Stimulated activated naive B cell treated with anti-CD40 and anti-IgM and Interleukin-4, amounts not matched to agents 10 μg/mL and 1 μg/mL and 100 μg/mL, for 72 hours (primary cell): Measurements from ENCODE around the gene TMEM259.
A peak's percentile ranks its signal among the peaks of the same experiment; 100 is the strongest.
"Not testable (repeated sequence)": the region's sequence is repeated elsewhere in the genome, so short reads cannot be mapped to it uniquely, and the experiment has no call there.

Experiments
- ATAC-seq, 2 donors: fragments of 150-1000 bp; cut with Tn5 transposase; replicated peaks; 2 replicates each; pipeline ENCODE4 v1.10.0; 2021; ENCODE audit warnings: moderate library complexity in 1 of 2
- DNase-seq: peaks from one replicate; pipeline ENCODE4 v3.0.0; 2021
- H3K27ac Mint-ChIP-seq: one replicate; pipeline ENCODE4 v1.8.0; 2022; ENCODE audit warnings: mild to moderate bottlenecking, mixed read lengths
- H3K27me3 Mint-ChIP-seq, 2 donors: one replicate each; pipeline ENCODE4 v1.8.0; 2022; ENCODE audit warnings: mixed read lengths in 2 of 2
- H3K36me3 Mint-ChIP-seq, 2 donors: one replicate each; pipeline ENCODE4 v1.8.0; 2022; ENCODE audit warnings: mixed read lengths in 2 of 2, mild to moderate bottlenecking in 1 of 2
- H3K4me1 Mint-ChIP-seq, 2 donors: one replicate each; pipeline ENCODE4 v1.8.0; 2022; ENCODE audit warnings: mixed read lengths in 2 of 2, mild to moderate bottlenecking in 1 of 2
- H3K4me3 Mint-ChIP-seq, 2 donors: one replicate each; pipeline ENCODE4 v1.8.0; 2022; ENCODE audit warnings: mild to moderate bottlenecking in 2 of 2, mixed read lengths in 2 of 2, moderate library complexity in 1 of 2
- H3K9me3 Mint-ChIP-seq, 2 donors: one replicate each; pipeline ENCODE4 v1.8.0; 2022; ENCODE audit warnings: mixed read lengths in 2 of 2, mild to moderate bottlenecking in 1 of 2

The TMEM259 gene

DNA sequence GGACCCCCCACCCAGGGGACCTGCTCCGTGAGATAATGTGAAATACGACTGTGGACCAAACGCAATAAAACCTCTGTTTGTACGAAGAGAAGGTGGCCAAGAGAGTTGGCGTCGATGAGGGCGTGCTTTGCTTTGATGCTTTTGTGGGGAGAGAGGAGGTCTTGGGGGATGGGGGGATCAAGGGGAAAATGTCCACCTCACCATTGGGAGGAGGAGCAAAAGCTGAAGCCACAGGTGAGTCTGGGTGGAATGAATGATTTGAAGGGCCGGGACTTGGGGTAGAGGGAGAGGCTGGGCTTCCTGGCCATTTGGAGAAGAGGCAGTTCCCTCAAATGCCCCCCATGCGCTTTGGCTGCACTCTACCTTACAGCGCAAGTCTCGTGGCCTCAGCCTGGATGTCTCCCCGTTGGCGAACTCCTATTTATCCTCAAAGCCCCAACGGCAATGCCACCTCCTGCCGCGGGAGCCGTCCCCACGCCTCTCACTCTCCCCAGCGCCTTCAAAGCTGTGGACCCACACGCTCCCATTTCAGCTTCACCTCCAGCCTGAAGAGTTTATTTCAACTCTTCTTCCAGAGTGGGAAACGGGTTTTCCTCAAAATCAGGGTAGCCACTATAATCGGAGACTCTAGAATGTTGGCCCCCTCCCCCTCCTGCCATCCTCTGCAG is 18.2 kb upstream of the TMEM259 start:
- Mint-ChIP-seq H3K4me1 (peaks cover 40 to 70% of the 10 kb centered on the region in 2 donors), H3K9me3 (peaks cover 1 to 3% of the 10 kb centered on the region in 2 donors), H3K36me3 (peaks cover 43 to 52% of the 10 kb centered on the region in 2 donors), H3K4me3 (peak overlapping the region; percentile 84 to 98), H3K27me3 (no peaks in the 10 kb centered on the region), H3K27ac (peak overlapping the region; percentile 99)
- ATAC-seq (no peak), DNase-seq (no peak)

- DNase-seq, result peak; percentile 42
- Mint-ChIP-seq H3K9me3 (peaks cover 3 to 6% of the 10 kb centered on the region in 2 donors), H3K4me3 (peak overlapping the region; percentile 65 to 84), H3K36me3 (peaks cover 48 to 58% of the 10 kb centered on the region in 2 donors), H3K27me3 (no peaks in the 10 kb centered on the region), H3K27ac (peak overlapping the region; percentile 99), H3K4me1 (peaks cover 43 to 74% of the 10 kb centered on the region in 2 donors)
- peak; percentile 3 to 7 for ATAC-seq
Measured at GRCh38 chr19:1037621-1038064, 16.7 kb upstream of the TMEM259 start.

- H3K4me3 Mint-ChIP-seq, result no peak overlapping the region
- peaks cover 54 to 62% of the 10 kb centered on the region in 2 donors for H3K36me3 Mint-ChIP-seq
- H3K27ac Mint-ChIP-seq, result peak overlapping the region; percentile 44
- H3K27me3 Mint-ChIP-seq, result no peaks in the 10 kb centered on the region
- peaks cover 3 to 6% of the 10 kb centered on the region in 2 donors for H3K9me3 Mint-ChIP-seq
- no peak for ATAC-seq
- DNase-seq, result no peak
- peaks cover 44 to 70% of the 10 kb centered on the region in 2 donors for H3K4me1 Mint-ChIP-seq
Measured at GRCh38 chr19:1035998-1036621, 15.2 kb upstream of the TMEM259 start.

DNA sequence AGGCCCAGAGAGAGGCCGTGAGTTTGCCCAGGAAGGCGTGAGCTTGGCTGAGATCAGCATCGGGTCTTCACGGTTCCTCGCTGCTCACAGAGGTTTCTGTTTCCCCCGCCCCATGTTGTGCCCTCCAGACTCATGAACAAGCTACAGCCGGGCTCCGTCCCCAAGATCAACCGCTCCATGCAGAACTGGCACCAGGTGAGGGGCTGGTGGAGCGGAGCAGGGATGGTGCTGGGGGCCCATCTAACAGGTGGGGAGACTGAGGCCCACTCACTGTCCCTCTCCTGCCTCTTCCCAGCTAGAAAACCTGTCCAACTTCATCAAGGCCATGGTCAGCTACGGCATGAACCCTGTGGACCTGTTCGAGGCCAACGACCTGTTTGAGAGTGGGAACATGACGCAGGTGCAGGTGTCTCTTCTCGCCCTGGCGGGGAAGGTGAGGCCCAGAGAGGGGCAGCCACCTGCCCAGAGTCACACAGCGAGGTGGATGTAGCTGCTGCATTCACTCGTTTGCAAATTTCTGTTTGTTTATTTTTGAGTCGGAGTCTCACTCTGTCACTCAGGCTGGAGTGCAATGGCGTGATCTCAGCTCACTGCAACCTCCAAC is 11.4 kb upstream of the TMEM259 start:
- H3K4me3 Mint-ChIP-seq, result no peak overlapping the region
- peaks cover 2 to 6% of the 10 kb centered on the region in 2 donors for H3K9me3 Mint-ChIP-seq
- peaks cover 32 to 55% of the 10 kb centered on the region in 2 donors for H3K4me1 Mint-ChIP-seq
- H3K36me3 Mint-ChIP-seq, result peaks cover 43 to 61% of the 10 kb centered on the region in 2 donors
- no peaks in the 10 kb centered on the region for H3K27me3 Mint-ChIP-seq
- ATAC-seq, result no peak
- H3K27ac Mint-ChIP-seq, result no peak overlapping the region
- no peak for DNase-seq

- H3K27ac Mint-ChIP-seq, result peak overlapping the region; percentile 59
- DNase-seq (no peak), ATAC-seq (peak; percentile 50 to 60)
- peak overlapping the region; percentile 96 to 97 for H3K4me3 Mint-ChIP-seq
- H3K4me1 Mint-ChIP-seq, result peaks cover 22 to 34% of the 10 kb centered on the region in 2 donors
- peaks cover 0 to under 1% of the 10 kb centered on the region in 2 donors for H3K9me3 Mint-ChIP-seq
- H3K36me3 Mint-ChIP-seq, result peaks cover 26 to 37% of the 10 kb centered on the region in 2 donors
- H3K27me3 Mint-ChIP-seq, result no peaks in the 10 kb centered on the region
Measured at GRCh38 chr19:1028062-1028926, 7.4 kb upstream of the TMEM259 start.

DNA sequence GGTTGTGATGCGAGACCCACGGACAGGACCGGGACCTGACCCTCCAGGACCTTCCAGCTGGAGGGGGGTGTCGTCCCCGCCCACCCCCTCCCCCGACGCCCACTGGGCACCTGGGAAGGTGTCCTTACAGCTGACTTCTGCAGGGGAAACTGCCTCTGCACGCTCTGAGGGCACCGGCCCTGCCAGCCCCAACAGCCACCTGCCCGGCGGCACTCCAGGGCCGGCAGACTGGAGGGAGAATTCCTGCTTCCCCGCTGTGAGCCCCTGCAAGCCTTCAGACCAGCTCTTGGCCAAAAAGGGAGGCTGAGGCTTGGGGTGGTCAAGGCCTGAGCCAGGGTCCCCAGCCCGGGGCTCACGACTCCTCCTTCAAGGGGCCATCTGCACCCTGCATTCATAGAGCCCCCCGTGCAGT is 6.7 kb upstream of the TMEM259 start:
- ATAC-seq, result peak; percentile 17
- no peak for DNase-seq
- Mint-ChIP-seq H3K4me3 (peak overlapping the region; percentile 96 to 97), H3K27ac (peak overlapping the region; percentile 59), H3K36me3 (peaks cover 23 to 31% of the 10 kb centered on the region in 2 donors), H3K9me3 (no peaks in the 10 kb centered on the region), H3K27me3 (no peaks in the 10 kb centered on the region), H3K4me1 (peaks cover 22 to 31% of the 10 kb centered on the region in 2 donors)

- H3K36me3 Mint-ChIP-seq, result peaks cover 16 to 24% of the 10 kb centered on the region in 2 donors
- peaks cover 18 to 26% of the 10 kb centered on the region in 2 donors for H3K4me1 Mint-ChIP-seq
- no peaks in the 10 kb centered on the region for H3K27me3 Mint-ChIP-seq
Measured at GRCh38 chr19:1026783-1027649, 6.1 kb upstream of the TMEM259 start.

GRCh38 chr19:1025960-1026782 is 5.2 kb upstream of the TMEM259 start, which contains the start of gene CNN2:
Gene CNN2 (plus strand): TSS chr19:1026608. CDS start chr19:1026662, 54 bp downstream.
- H3K9me3 Mint-ChIP-seq, result no peaks in the 10 kb centered on the region

More at GRCh38 chr19:1026783-1027649, 6.1 kb upstream of the TMEM259 start:
- Mint-ChIP-seq H3K9me3 (no peaks in the 10 kb centered on the region), H3K4me3 (peak overlapping the region; percentile 96 to 97), H3K27ac (peak overlapping the region; percentile 97)
- DNase-seq, result no peak
- ATAC-seq, result peak; percentile 35 to 36

GRCh38 chr19:1025080-1025479 is 4.2 kb upstream of the TMEM259 start:
- H3K36me3 Mint-ChIP-seq, result peaks cover 18 to 26% of the 10 kb centered on the region in 2 donors
- H3K4me1 Mint-ChIP-seq, result peaks cover 20 to 28% of the 10 kb centered on the region in 2 donors
- H3K27me3 Mint-ChIP-seq, H3K4me3 Mint-ChIP-seq, H3K9me3 Mint-ChIP-seq, H3K27ac Mint-ChIP-seq, ATAC-seq, DNase-seq: not testable (repeated sequence)

More at GRCh38 chr19:1025960-1026782, 5.2 kb upstream of the TMEM259 start, which contains the start of gene CNN2:
- Mint-ChIP-seq H3K27me3 (peaks cover 0 to 6% of the 10 kb centered on the region in 2 donors), H3K36me3 (peaks cover 15 to 28% of the 10 kb centered on the region in 2 donors), H3K27ac (peak within 1 kb of the TSS; percentile 98), H3K4me3 (peak within 1 kb of the TSS; percentile 96 to 97), H3K4me1 (peaks cover 23 to 32% of the 10 kb centered on the region in 2 donors)
- ATAC-seq (peak; percentile 65 to 72), DNase-seq (peak; percentile 66)

DNA sequence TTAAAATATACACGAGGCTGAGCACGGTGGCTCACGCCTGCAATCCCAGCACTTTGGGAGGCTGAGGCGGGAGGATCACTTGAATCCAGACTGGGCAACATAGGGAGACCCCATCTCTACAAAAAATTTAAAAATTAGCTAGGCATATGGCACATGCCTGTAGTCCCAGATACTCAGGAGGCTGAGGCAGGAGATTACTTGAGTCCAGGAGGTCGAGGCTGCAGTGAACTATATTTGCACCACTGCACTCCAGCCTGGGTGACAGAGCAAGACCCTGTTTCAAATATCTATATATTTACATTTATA is 2.9 kb upstream of the TMEM259 start:
- not testable (repeated sequence) for H3K4me3 Mint-ChIP-seq, H3K9me3 Mint-ChIP-seq, ATAC-seq, DNase-seq, H3K27me3 Mint-ChIP-seq
- H3K27ac Mint-ChIP-seq, result peak overlapping the region; percentile 56
- peaks cover 22 to 25% of the 10 kb centered on the region in 2 donors for H3K36me3 Mint-ChIP-seq
- peaks cover 17 to 31% of the 10 kb centered on the region in 2 donors for H3K4me1 Mint-ChIP-seq

GRCh38 chr19:1019980-1020867 is 699 bp downstream of the TMEM259 start:
- H3K4me3 Mint-ChIP-seq, result peak overlapping the region; percentile 85 to 96
- H3K27me3 Mint-ChIP-seq, result peaks cover 0 to 6% of the 10 kb centered on the region in 2 donors
- peaks cover 18 to 27% of the 10 kb centered on the region in 2 donors for H3K36me3 Mint-ChIP-seq
- ATAC-seq (no peak), DNase-seq (no peak)
- peaks cover 26 to 54% of the 10 kb centered on the region in 2 donors for H3K4me1 Mint-ChIP-seq
- H3K27ac Mint-ChIP-seq, result peak overlapping the region; percentile 100
- H3K9me3 Mint-ChIP-seq, result no peaks in the 10 kb centered on the region
